GM12878 (cell line): Measurements from ENCODE around the gene XIRP1. TPM values are rescaled to one million over a fixed set of nuclear protein-coding genes. Genes with fewer than 3 reads are reported as not detected.
A peak's percentile ranks its signal among the peaks of the same experiment; 100 is the strongest.

Source experiments
- BHLHE40 ChIP-seq, 2 experiments: fragments of 450-650 bp in 1 of 2; IDR thresholded peaks; 2 replicates each; pipeline ENCODE4 v1.6.1; 2011 to 2017; ENCODE audit warnings: low read depth in 2 of 2, borderline replicate concordance in 1 of 2, improper control_type of control experiment in 1 of 2, low read length in 1 of 2, mild to moderate bottlenecking in 1 of 2
- BRCA1 ChIP-seq: IDR thresholded peaks from 2 replicates; pipeline ENCODE4 v1.6.1; 2011; ENCODE audit warnings: low read depth, low read length, improper control_type of control experiment
- CBFB ChIP-seq: IDR thresholded peaks from 2 replicates; pipeline ENCODE4 v1.6.1; 2016; ENCODE audit warnings: antibody characterized with exemption, low read depth
- CREM ChIP-seq: IDR thresholded peaks from 2 replicates; pipeline ENCODE4 v1.6.1; 2014; ENCODE audit warnings: antibody characterized with exemption, low read depth
- E4F1 ChIP-seq: fragments of 450-650 bp; IDR thresholded peaks from 2 replicates; pipeline ENCODE4 v1.6.1; 2018; ENCODE audit warnings: borderline replicate concordance, mild to moderate bottlenecking; ENCODE audit not compliant: partially characterized antibody
- ETV6 ChIP-seq, 2 experiments: fragments of 450-650 bp in 1 of 2; IDR thresholded peaks in 1 of 2; conservative IDR thresholded peaks in 1 of 2; 2 replicates each; pipeline ENCODE4 v1.6.1; 2014; ENCODE audit warnings: antibody characterized with exemption in 1 of 2, borderline replicate concordance in 1 of 2, low read depth in 1 of 2, mild to moderate bottlenecking in 1 of 2, moderate library complexity in 1 of 2
- HCFC1 ChIP-seq: fragments of 150-350 bp; IDR thresholded peaks from 2 replicates; pipeline ENCODE4 v1.6.1; 2014; ENCODE audit warnings: low read length
- HDAC2 ChIP-seq: fragments of 200-600 bp; sonication (generic); IDR thresholded peaks from 2 replicates; pipeline ENCODE4 v1.6.1; 2017
- IKZF1 ChIP-seq: fragments of 450-650 bp; conservative IDR thresholded peaks from 2 replicates; pipeline ENCODE4 v1.6.1; 2017; ENCODE audit warnings: antibody characterized with exemption, mild to moderate bottlenecking
- IRF3 ChIP-seq: fragments of 450-650 bp; IDR thresholded peaks from 2 replicates; pipeline ENCODE4 v1.6.1; 2014; ENCODE audit warnings: mild to moderate bottlenecking
- JUND ChIP-seq: IDR thresholded peaks from 2 replicates; pipeline ENCODE4 v1.6.1; 2012; ENCODE audit warnings: low read depth, mild to moderate bottlenecking, low read length, improper control_type of control experiment, moderate library complexity
- MLLT1 ChIP-seq: fragments of 450-650 bp; IDR thresholded peaks from 2 replicates; pipeline ENCODE4 v1.6.1; 2016; ENCODE audit warnings: mild to moderate bottlenecking
- MTA3 ChIP-seq: IDR thresholded peaks from 2 replicates; pipeline ENCODE4 v1.6.1; 2012; ENCODE audit warnings: low read length, inconsistent platforms, borderline replicate concordance
- NFYA ChIP-seq: IDR thresholded peaks from 2 replicates; pipeline ENCODE4 v1.6.1; 2011; ENCODE audit warnings: low read depth, mild to moderate bottlenecking, low read length, improper control_type of control experiment, borderline replicate concordance
- NR2C1 ChIP-seq: fragments of 450-650 bp; IDR thresholded peaks from 2 replicates; pipeline ENCODE4 v1.6.1; 2017; ENCODE audit warnings: antibody characterized with exemption, mild to moderate bottlenecking, moderate library complexity
- NRF1 ChIP-seq: conservative IDR thresholded peaks from 2 replicates; pipeline ENCODE4 v1.6.1; 2011; ENCODE audit warnings: mild to moderate bottlenecking, low read depth, low read length, improper control_type of control experiment
- PML ChIP-seq: IDR thresholded peaks from 2 replicates; pipeline ENCODE4 v1.6.1; 2012; ENCODE audit warnings: low read length, inconsistent platforms
- POLR2A ChIP-seq: IDR thresholded peaks from 2 replicates; pipeline ENCODE4 v1.6.1; 2011; ENCODE audit warnings: low read depth, mild to moderate bottlenecking, low read length
- RBBP5 ChIP-seq: fragments of 200-600 bp; sonication (generic); conservative IDR thresholded peaks from 2 replicates; pipeline ENCODE4 v1.6.1; 2016
- RFX5 ChIP-seq: IDR thresholded peaks from 2 replicates; pipeline ENCODE4 v1.6.1; 2011; ENCODE audit warnings: low read depth, low read length, improper control_type of control experiment
- RUNX3 ChIP-seq: IDR thresholded peaks from 2 replicates; pipeline ENCODE4 v1.6.1; 2012; ENCODE audit warnings: low read length, inconsistent platforms
- SRF ChIP-seq, 2 experiments: IDR thresholded peaks; 2 replicates each; pipeline ENCODE4 v1.6.1; 2011; ENCODE audit warnings: low read depth in 2 of 2, low read length in 2 of 2, mild to moderate bottlenecking in 1 of 2, moderate library complexity in 1 of 2
- TBL1XR1 ChIP-seq: IDR thresholded peaks from 2 replicates; pipeline ENCODE4 v1.6.1; 2012; ENCODE audit warnings: low read depth, low read length, improper control_type of control experiment
- USF2 ChIP-seq: IDR thresholded peaks from 2 replicates; pipeline ENCODE4 v1.6.1; 2011; ENCODE audit warnings: low read depth, low read length, improper control_type of control experiment, borderline replicate concordance
- WRNIP1 ChIP-seq: IDR thresholded peaks from 2 replicates; pipeline ENCODE4 v1.6.1; 2011; ENCODE audit warnings: low read depth, low read length, improper control_type of control experiment, borderline replicate concordance
- ZBED1 ChIP-seq: IDR thresholded peaks from 2 replicates; pipeline ENCODE4 v1.6.1; 2016; ENCODE audit warnings: borderline replicate concordance
- ZNF274 ChIP-seq: IDR thresholded peaks from one replicate; pipeline ENCODE4 v1.8.0; 2011; ENCODE audit not compliant: insufficient read length, insufficient read depth
- ZZZ3 ChIP-seq: IDR thresholded peaks from 2 replicates; pipeline ENCODE4 v1.6.1; 2011; ENCODE audit warnings: low read depth; ENCODE audit not compliant: control insufficient read depth, insufficient read length
- polyA plus RNA-seq, 11 experiments: library from polyadenylated mRNA; depleted of rRNA in 4 of 11; unstranded in 6 of 11; stranded (reverse) in 5 of 11; fragments of >200 nt; fragmentation: Nextera tagmentation in 4 of 11; fragmentation: Illumina TruSeq in 1 of 11; extraction: Ambion mirVana in 4 of 11; extraction: Trizol in 1 of 11; gene quantifications; 1 replicate in 1 of 11; 2 replicates in 10 of 11; pipeline versions ENCODE4 v1.2.1 to v1.2.3, GENCODE V29; 2011 to 2016; ENCODE audit warnings: inconsistent platforms in 2 of 11, missing spikeins in 2 of 11, low read depth in 1 of 11
- total RNA-seq, 4 experiments: library from RNA; depleted of rRNA in 3 of 4; stranded (reverse); fragments of >200 nt in 3 of 4; fragmentation: Illumina TruSeq in 1 of 4; extraction: Trizol in 1 of 4; gene quantifications; 2 replicates each; pipeline versions ENCODE4 v1.2.1 to v1.2.3, GENCODE V29; 2013 to 2021

XIRP1 gene
- total and polyA plus RNA-seq, 10 of the 15 experiments (the other 5 are each of a cell fraction or from before 2014, with no cell fraction given): 0.03 to 0.38 (median 0.08) TPM; not detected in 1

GRCh38 chr3:39180546-39181346, 11.6 kb downstream of the XIRP1 start (continued):
- TF ChIP-seq TBL1XR1 (no peak), WRNIP1 (no peak), RBBP5 (no peak), HDAC2 (no peak), CREM (peak; percentile 9; the same call in 1 of the 2 replicates), NRF1 (no peak), PML (no peak), NFYA (no peak), USF2 (no peak), HCFC1 (no peak), JUND (no peak), SRF (IDR thresholded peaks at IDR 0.05; ENCODE audit: low read depth in 2 of 2, low read length in 2 of 2) (no peak), CBFB (no peak), RUNX3 (no peak), POLR2A (no peak), NR2C1 (no peak), MTA3 (no peak), IRF3 (no peak), BHLHE40 (IDR thresholded peaks at IDR 0.05; ENCODE audit: borderline replicate concordance in 1 of 2, low read depth in 2 of 2, low read length in 1 of 2) (peak; percentile 91 to 97), MLLT1 (no peak), BRCA1 (no peak), RFX5 (no peak), ZZZ3 (no peak), ZBED1 (no peak), ETV6 (conservative IDR thresholded peaks at IDR 0.05 in 1 of 2, IDR thresholded peaks at IDR 0.05 in 1 of 2; ENCODE audit: borderline replicate concordance in 1 of 2, low read depth in 1 of 2) (no peak), E4F1 (no peak), ZNF274 (no peak), IKZF1 (no peak; the same call in none of the 2 replicates)
